ENCODE results near the gene PVR.
A peak's percentile ranks its signal among the peaks of the same experiment; 100 is the strongest.
"Not testable (repeated sequence)": the region's sequence is repeated elsewhere in the genome, so short reads cannot be mapped to it uniquely, and the experiment has no call there.

PVR gene

GRCh38 chr19:44680536-44680935 lies 36.8 kb downstream of the PVR start:
- no peak for DNase-seq

- no peak for DNase-seq
Observed at GRCh38 chr19:44681992-44682790, 38.5 kb downstream of the PVR start.

GRCh38 chr19:44682807-44683206 lies 39.1 kb downstream of the PVR start:
- no peak for DNase-seq

- no peak for DNase-seq
Observed at GRCh38 chr19:44683434-44684210, 39.9 kb downstream of the PVR start.

GRCh38 chr19:44684396-44684795 lies 40.7 kb downstream of the PVR start:
- DNase-seq: not testable (repeated sequence)

GRCh38 chr19:44684892-44685863 lies 41.5 kb downstream of the PVR start:
- DNase-seq: no peak

- no peak for DNase-seq
Observed at GRCh38 chr19:44685877-44686276, 42.2 kb downstream of the PVR start.

- no peak for DNase-seq
Observed at GRCh38 chr19:44686896-44687295, 43.2 kb downstream of the PVR start.

- DNase-seq: no peak
Observed at GRCh38 chr19:44687888-44688287, 44.2 kb downstream of the PVR start.

GRCh38 chr19:44689290-44690130 lies 45.8 kb downstream of the PVR start:
- peak; percentile 79 for DNase-seq

GRCh38 chr19:44690131-44690440 lies 46.4 kb downstream of the PVR start:
- no peak for DNase-seq

- no peak for DNase-seq
Observed at GRCh38 chr19:44692379-44692721, 48.6 kb downstream of the PVR start.

- peak; percentile 30 for DNase-seq
Observed at GRCh38 chr19:44694184-44694579, 50.5 kb downstream of the PVR start.

- no peak for DNase-seq
Observed at GRCh38 chr19:44696939-44697669, 53.4 kb downstream of the PVR start.

GRCh38 chr19:44697670-44698034 lies 53.9 kb downstream of the PVR start:
- no peak for DNase-seq

GRCh38 chr19:44698492-44699201 lies 54.9 kb downstream of the PVR start, which contains the start of gene CEACAM16:
Gene CEACAM16 (plus strand): TSS chr19:44699151. CDS start chr19:44701457, 2,306 bp downstream.
- no peak for DNase-seq

GRCh38 chr19:44700547-44700946 lies 56.8 kb downstream of the PVR start:
- no peak for DNase-seq

- no peak for DNase-seq
Observed at GRCh38 chr19:44701228-44701627, 57.5 kb downstream of the PVR start.

- DNase-seq: no peak
Observed at GRCh38 chr19:44702551-44703176, 59.0 kb downstream of the PVR start.

- no peak for DNase-seq
Observed at GRCh38 chr19:44703336-44704078, 59.8 kb downstream of the PVR start.
